ENCODE results near the gene LRRC8A. TPM values are rescaled to one million over a fixed set of nuclear protein-coding genes. Genes with fewer than 3 reads are reported as not detected.
A peak's percentile ranks its signal among the peaks of the same experiment; 100 is the strongest.

The LRRC8A gene
- total and polyA plus RNA-seq, 2 of the 13 experiments (the other 11 are each of a cell fraction or from before 2014, with no cell fraction given), result 16.1 to 40.6 TPM

- TF ChIP-seq MTERF4 (CRISPR knock-in tag; IDR thresholded peaks at IDR 0.05) (0 out of 2 replicates have a peak, but pooled peaks have one; percentile 47), ZBTB8A (CRISPR knock-in tag; IDR thresholded peaks at IDR 0.05; ENCODE audit: borderline replicate concordance, low read depth) (no peak), ZBTB7A (CRISPR knock-in tag; IDR thresholded peaks at IDR 0.05) (no peak), MAX (IDR thresholded peaks at IDR 0.05) (no peak), THAP9 (CRISPR knock-in tag; IDR thresholded peaks at IDR 0.05; ENCODE audit: borderline replicate concordance) (0 out of 2 replicates have a peak, but pooled peaks have one; percentile 36), KAT8 (CRISPR knock-in tag; IDR thresholded peaks at IDR 0.05) (peak; percentile 15; the same call in 1 of the 2 replicates), ZBTB38 (CRISPR knock-in tag; IDR thresholded peaks at IDR 0.05) (0 out of 2 replicates have a peak, but pooled peaks have one; percentile 45), KDM5A (IDR thresholded peaks at IDR 0.05; ENCODE audit: borderline replicate concordance, low read length) (no peak), KDM1A (CRISPR knock-in tag; IDR thresholded peaks at IDR 0.05) (no peak), ZNF687 (CRISPR knock-in tag; IDR thresholded peaks at IDR 0.05) (peak; percentile 37; the same call in 1 of the 2 replicates), HNF1B (CRISPR knock-in tag; IDR thresholded peaks at IDR 0.05) (peak; percentile 65; the same call in 1 of the 2 replicates), KMT2B (CRISPR knock-in tag; IDR thresholded peaks at IDR 0.05) (no peak), ZSCAN30 (CRISPR knock-in tag; IDR thresholded peaks at IDR 0.05) (peak; percentile 56; the same call in 1 of the 2 replicates), ZNF7 (CRISPR knock-in tag; IDR thresholded peaks at IDR 0.05) (no peak), ZBTB33 (CRISPR knock-in tag; IDR thresholded peaks at IDR 0.05) (peak; percentile 68), ZNF10 (CRISPR knock-in tag; IDR thresholded peaks at IDR 0.05; ENCODE audit: borderline replicate concordance, low read depth) (no peak)
Observed at GRCh38 chr9:128927731-128928411, 45.9 kb downstream of the LRRC8A start (continued).
